Sigmoid colon (tissue), 3 donors: ENCODE results near the gene GREM2.

Experiments
- CTCF ChIP-seq, 4 experiments: fragments of 450-650 bp in 3 of 4; fragments of 200-600 bp in 1 of 4; IDR thresholded peaks; one replicate each; pipeline ENCODE4 v1.5.1; 2016 to 2019; ENCODE audit warnings: antibody characterized with exemption in 4 of 4, mild to moderate bottlenecking in 3 of 4, moderate library complexity in 2 of 4
- POLR2A ChIP-seq, 2 donors: fragments of 450-650 bp; IDR thresholded peaks; one replicate each; pipeline ENCODE4 v1.6.1; 2016; ENCODE audit warnings: antibody characterized with exemption in 2 of 2, mild to moderate bottlenecking in 2 of 2, moderate library complexity in 2 of 2

DNA sequence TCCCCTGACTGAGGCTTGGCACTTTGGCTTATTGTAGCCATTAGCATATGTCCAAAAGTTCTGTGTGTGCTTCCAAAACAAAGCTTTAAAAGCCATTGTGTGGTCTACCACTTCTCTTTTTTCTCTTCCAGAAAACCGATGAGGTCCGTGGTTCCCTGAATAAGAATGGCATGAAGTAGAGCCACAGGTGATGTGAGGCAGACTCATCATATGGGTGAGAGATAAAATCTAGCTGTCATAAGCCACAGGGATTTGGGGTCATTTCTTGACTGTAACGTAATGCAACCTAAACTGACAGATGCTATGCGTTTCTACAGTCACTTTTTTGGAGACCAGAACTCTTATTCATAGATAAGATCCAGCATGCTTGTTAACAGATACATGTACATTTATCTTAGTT is 7.0 kb upstream of the GREM2 start:
- TF ChIP-seq CTCF (IDR thresholded peaks at IDR 0.05): no peak
- TF ChIP-seq POLR2A (IDR thresholded peaks at IDR 0.05): no peak
